ENCODE data around the gene ARSG. TPM values are rescaled to one million over a fixed set of nuclear protein-coding genes. Genes with fewer than 3 reads are reported as not detected.
"Not testable (repeated sequence)": the region's sequence is repeated elsewhere in the genome, so short reads cannot be mapped to it uniquely, and the experiment has no call there.

ARSG gene
- total RNA-seq, 4 donors from 2014 or later: 1.4 to 8.2 (median 2.6) TPM

- ATAC-seq (ENCODE audit: low FRiP score) (no peak), DNase-seq (ENCODE audit: low spot score) (no peak)
Observed at GRCh38 chr17:68403122-68403521, 111.8 kb downstream of the ARSG start.

GRCh38 chr17:68403837-68404236, 112.5 kb downstream of the ARSG start:
- not testable (repeated sequence) for DNase-seq (ENCODE audit: low spot score); ATAC-seq (ENCODE audit: low FRiP score)

More at GRCh38 chr17:68403122-68403521, 111.8 kb downstream of the ARSG start:
- no peak for TF ChIP-seq CTCF (IDR thresholded peaks at IDR 0.05)

- not testable (repeated sequence) for DNase-seq (ENCODE audit: low spot score); ATAC-seq (ENCODE audit: low FRiP score)
Observed at GRCh38 chr17:68407656-68408055, 116.4 kb downstream of the ARSG start.

GRCh38 chr17:68413597-68414560, 122.6 kb downstream of the ARSG start:
- ATAC-seq (ENCODE audit: low FRiP score); DNase-seq (ENCODE audit: low spot score): not testable (repeated sequence)

GRCh38 chr17:68414901-68415300, 123.6 kb downstream of the ARSG start:
- not testable (repeated sequence) for DNase-seq (ENCODE audit: low spot score); ATAC-seq (ENCODE audit: low FRiP score)

- DNase-seq (ENCODE audit: low spot score): no peak
- ATAC-seq (ENCODE audit: low FRiP score): no peak
- no peak for TF ChIP-seq CTCF (IDR thresholded peaks at IDR 0.05)
Observed at GRCh38 chr17:68417317-68417716, 126.0 kb downstream of the ARSG start.

- ATAC-seq (ENCODE audit: low FRiP score): no peak
- DNase-seq (ENCODE audit: low spot score): no peak
- TF ChIP-seq CTCF (IDR thresholded peaks at IDR 0.05): no peak
Observed at GRCh38 chr17:68418876-68419275, 127.6 kb downstream of the ARSG start.

- no peak for ATAC-seq (ENCODE audit: low FRiP score)
- DNase-seq (ENCODE audit: low spot score): no peak
- TF ChIP-seq CTCF (IDR thresholded peaks at IDR 0.05): no peak
Observed at GRCh38 chr17:68420065-68420464, 128.8 kb downstream of the ARSG start.

- ATAC-seq (ENCODE audit: low FRiP score) (no peak), DNase-seq (ENCODE audit: low spot score) (no peak)
- TF ChIP-seq CTCF (IDR thresholded peaks at IDR 0.05): no peak
Observed at GRCh38 chr17:68421486-68421885, 130.2 kb downstream of the ARSG start.

Measured in omental fat pad (tissue), 4 donors.